Mucosa of descending colon (tissue), 3 donors: ENCODE measurements around the gene VAT1L. TPM values are rescaled to one million over a fixed set of nuclear protein-coding genes. Genes with fewer than 3 reads are reported as not detected.
A peak's percentile ranks its signal among the peaks of the same experiment; 100 is the strongest.

Experiments used
- ATAC-seq: fragments of 200-7000 bp; cut with Tn5 transposase; one replicate; pipeline ENCODE4 v1.9.1; 2020; ENCODE audit warnings: mild to moderate bottlenecking, moderate library complexity
- DNase-seq, 3 donors: peaks; one replicate each; pipeline ENCODE4 v3.0.0-alpha.2; 2020
- H3K36me3 ChIP-seq: fragments of 200-600 bp; one replicate; pipeline ENCODE4 v1.8.0; 2021; ENCODE audit warnings: low read depth, mild to moderate bottlenecking
- H3K4me1 ChIP-seq: fragments of 200-600 bp; one replicate; pipeline ENCODE4 v1.8.0; 2021; ENCODE audit warnings: low read depth, mild to moderate bottlenecking
- H3K4me3 ChIP-seq: fragments of 200-600 bp; one replicate; pipeline ENCODE4 v1.8.0; 2021; ENCODE audit warnings: mild to moderate bottlenecking
- H3K9me3 ChIP-seq: fragments of 200-600 bp; one replicate; pipeline ENCODE4 v1.8.0; 2021; ENCODE audit warnings: mild to moderate bottlenecking
- intact Hi-C, 2 donors: fragments of 100-400 bp; cut with DNase I in 1 of 2; cut with micrococcal nuclease in 1 of 2; formaldehyde crosslinking; loops; one replicate each; pipeline versions ENCODE4 v1.11.0 to v1.11.1; 2022; cut with DNase I, micrococcal nuclease
- total RNA-seq, 3 donors: library from RNA; stranded (reverse); fragmentation: NEBNext Ultra II Directional in 2 of 3; extraction: Animal tissue kit (Norgen Biotek cat#: 25700) in 2 of 3; gene quantifications; one replicate each; pipeline versions ENCODE4 v1.2.1 to v1.2.4, GENCODE V29; 2021 to 2023
- TF ChIP-seq, protein P1 (sequence below): fragments of 200-600 bp; IDR thresholded peaks from one replicate; pipeline ENCODE4 v1.8.0; 2022; ENCODE audit warnings: antibody characterized with exemption, mild to moderate bottlenecking
- donor health status: DM: no; HTN: no; CAD: no; lungs with moderate emphysema.
- donor health status: DM: no; HTN: no; CAD: no.
- donor health status: DM: no; HTN: yes; CAD: no.

The VAT1L gene
- total RNA-seq, 3 donors from 2014 or later = 0.84 to 8.7 (median 0.84) TPM

DNA sequence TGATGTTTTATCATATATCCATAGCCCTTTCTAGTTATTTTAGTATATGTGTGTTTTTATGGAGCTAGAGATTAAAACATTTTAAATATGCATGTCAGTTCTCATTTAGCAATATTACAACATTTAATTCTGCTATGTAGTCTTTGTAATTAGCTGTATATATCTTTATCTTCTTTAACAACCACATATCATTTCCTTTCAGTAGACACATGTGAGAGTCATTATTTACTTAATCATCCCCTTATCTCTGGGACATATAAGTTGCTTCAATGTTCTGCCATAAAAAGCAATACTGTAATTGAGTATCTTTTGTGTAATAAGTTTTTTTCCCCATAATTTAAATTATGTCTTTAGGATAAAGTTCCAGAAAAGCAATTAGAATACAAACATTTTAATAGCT, 182.0 kb downstream of the VAT1L start:
- TF ChIP-seq, protein P1, sequence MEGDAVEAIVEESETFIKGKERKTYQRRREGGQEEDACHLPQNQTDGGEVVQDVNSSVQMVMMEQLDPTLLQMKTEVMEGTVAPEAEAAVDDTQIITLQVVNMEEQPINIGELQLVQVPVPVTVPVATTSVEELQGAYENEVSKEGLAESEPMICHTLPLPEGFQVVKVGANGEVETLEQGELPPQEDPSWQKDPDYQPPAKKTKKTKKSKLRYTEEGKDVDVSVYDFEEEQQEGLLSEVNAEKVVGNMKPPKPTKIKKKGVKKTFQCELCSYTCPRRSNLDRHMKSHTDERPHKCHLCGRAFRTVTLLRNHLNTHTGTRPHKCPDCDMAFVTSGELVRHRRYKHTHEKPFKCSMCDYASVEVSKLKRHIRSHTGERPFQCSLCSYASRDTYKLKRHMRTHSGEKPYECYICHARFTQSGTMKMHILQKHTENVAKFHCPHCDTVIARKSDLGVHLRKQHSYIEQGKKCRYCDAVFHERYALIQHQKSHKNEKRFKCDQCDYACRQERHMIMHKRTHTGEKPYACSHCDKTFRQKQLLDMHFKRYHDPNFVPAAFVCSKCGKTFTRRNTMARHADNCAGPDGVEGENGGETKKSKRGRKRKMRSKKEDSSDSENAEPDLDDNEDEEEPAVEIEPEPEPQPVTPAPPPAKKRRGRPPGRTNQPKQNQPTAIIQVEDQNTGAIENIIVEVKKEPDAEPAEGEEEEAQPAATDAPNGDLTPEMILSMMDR = no peak
- H3K4me1 ChIP-seq = no peaks in the 10 kb centered on the region
- H3K36me3 ChIP-seq = no peaks in the 10 kb centered on the region
- H3K4me3 ChIP-seq = no peak overlapping the region
- ATAC-seq = no peak
- intact Hi-C loops = loop anchor here in 1 of 2 donors (2.0 kb wide), 1 partner anchor 296 kb away; no protein-coding TSS in a partner anchor
- no peak for DNase-seq
- H3K9me3 ChIP-seq = no peaks in the 10 kb centered on the region

DNA sequence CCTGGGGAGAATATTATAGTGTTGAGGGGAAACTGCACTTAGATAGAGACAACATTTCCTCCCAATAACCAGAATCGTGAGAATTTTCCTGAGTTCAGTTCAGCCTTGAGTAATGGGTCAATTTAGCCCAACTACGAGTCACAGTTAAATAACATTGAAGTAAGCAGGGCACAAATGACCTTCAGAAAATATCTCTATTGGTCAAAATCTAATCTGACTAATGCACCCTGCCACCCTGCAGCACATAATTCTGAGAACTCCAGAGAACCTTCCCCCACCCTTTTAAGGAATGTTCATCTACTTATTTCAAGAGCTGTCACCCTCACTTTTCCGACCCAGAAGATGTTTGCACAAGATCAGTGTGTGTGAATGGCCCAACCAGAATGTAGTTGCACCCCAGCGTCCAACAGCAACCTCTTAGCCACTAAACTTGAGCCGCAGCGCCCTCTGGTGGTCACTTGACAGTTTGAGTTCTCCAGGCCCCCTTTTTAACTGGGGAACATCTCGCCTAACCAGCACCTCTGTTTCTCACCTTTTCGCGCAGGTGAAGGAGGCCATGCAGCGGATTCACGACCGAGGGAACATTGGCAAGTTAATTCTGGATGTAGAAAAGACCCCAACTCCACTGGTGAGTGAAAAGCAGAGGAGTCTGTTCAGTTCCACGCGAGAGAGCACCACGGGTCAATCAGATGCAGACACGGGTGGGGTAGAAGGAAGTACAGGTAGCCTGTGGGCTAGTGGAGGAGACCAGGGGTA, 183.1 kb downstream of the VAT1L start:
- intact Hi-C loops = loop anchor here in 1 of 2 donors (2.0 kb wide), 1 partner anchor 297 kb away; no protein-coding TSS in a partner anchor
- no peak overlapping the region for H3K4me3 ChIP-seq
- no peaks in the 10 kb centered on the region for H3K36me3 ChIP-seq
- no peaks in the 10 kb centered on the region for H3K4me1 ChIP-seq
- ATAC-seq (peak; percentile 86), DNase-seq (peak; percentile 64 to 92 (median 86))
- no peaks in the 10 kb centered on the region for H3K9me3 ChIP-seq
- TF ChIP-seq, protein P1 = peak; percentile 41

DNA sequence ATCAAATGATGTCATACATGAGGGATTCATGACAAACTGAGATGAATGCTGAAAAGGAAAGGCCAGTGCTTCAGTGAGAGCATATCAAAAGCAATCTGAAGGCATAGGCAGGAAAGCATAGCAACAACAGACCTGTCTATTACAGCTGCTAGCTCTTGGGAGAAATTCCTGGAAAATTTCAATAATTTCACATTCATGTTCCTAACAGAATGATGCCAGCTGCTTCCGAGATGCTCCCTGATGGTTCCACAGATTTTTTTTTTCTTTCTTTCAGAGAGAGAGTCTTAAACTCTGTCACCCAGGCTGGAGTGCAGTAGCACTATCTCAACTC, 183.7 kb downstream of the VAT1L start:
- ATAC-seq (no peak), DNase-seq (no peak)
- Histone ChIP-seq H3K9me3 (no peaks in the 10 kb centered on the region), H3K4me3 (no peak overlapping the region), H3K36me3 (no peaks in the 10 kb centered on the region), H3K4me1 (no peaks in the 10 kb centered on the region)
- intact Hi-C loops = no loop called here
- TF ChIP-seq, protein P1 = no peak

DNA sequence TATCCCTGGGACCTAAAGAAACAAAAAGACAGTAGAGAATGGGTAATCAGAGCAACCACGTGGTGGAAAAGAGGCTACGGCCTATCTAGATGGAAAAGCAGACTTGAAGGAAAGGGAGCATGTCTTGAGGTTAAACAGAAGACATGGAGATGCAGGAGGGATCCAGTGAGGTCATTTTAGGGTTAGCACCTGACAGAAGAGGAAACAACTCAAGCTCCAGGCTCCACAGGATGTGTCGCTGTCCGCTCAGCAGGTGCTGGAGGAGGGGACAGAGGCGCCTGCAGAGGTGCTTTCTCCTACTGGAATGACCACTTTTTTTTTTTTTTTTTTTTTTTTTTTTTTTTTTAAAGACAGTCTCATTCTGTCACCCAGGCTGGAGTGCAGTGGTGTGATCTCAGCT, 186.5 kb downstream of the VAT1L start:
- Histone ChIP-seq H3K9me3 (no peaks in the 10 kb centered on the region), H3K36me3 (no peaks in the 10 kb centered on the region), H3K4me3 (no peak overlapping the region), H3K4me1 (no peaks in the 10 kb centered on the region)
- intact Hi-C loops = loop anchor here in 1 of 2 donors (5.0 kb wide), 1 partner anchor 298 kb away; no protein-coding TSS in a partner anchor
- TF ChIP-seq, protein P1 = no peak
- ATAC-seq (no peak), DNase-seq (peak in 1 of 3 donors; percentile 10)

DNA sequence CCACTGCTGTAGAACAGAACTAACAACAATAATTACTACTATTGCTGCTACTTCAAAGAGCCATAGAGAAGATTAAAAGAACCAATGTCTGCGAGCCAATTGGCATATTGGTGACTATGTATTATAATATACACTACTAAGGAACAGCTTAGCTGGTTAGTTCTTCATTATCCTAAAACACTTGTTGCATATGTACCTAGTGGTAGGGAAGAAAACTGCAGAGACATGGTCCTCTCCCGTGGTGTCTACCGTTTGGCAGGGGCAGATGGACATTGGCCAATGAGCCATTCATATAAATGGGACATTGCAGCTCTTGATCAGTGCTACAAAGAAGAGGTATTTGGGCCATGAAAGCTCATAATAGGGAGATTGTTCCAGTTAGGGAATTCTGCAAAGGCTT, 187.6 kb downstream of the VAT1L start:
- H3K9me3 ChIP-seq = no peaks in the 10 kb centered on the region
- DNase-seq (no peak), ATAC-seq (no peak)
- H3K4me3 ChIP-seq = no peak overlapping the region
- intact Hi-C loops = loop anchor here in 1 of 2 donors (5.0 kb wide), 1 partner anchor 299 kb away; no protein-coding TSS in a partner anchor
- no peaks in the 10 kb centered on the region for H3K36me3 ChIP-seq
- H3K4me1 ChIP-seq = no peaks in the 10 kb centered on the region
- TF ChIP-seq, protein P1 = no peak
